ENCODE data around the gene CTNNA3. TPM values are rescaled to one million over a fixed set of nuclear protein-coding genes. Genes with fewer than 3 reads are reported as not detected.

Gene CTNNA3
- total RNA-seq, 4 donors from 2014 or later = 0.47 to 3.3 (median 0.80) TPM; not detected in 1

DNA sequence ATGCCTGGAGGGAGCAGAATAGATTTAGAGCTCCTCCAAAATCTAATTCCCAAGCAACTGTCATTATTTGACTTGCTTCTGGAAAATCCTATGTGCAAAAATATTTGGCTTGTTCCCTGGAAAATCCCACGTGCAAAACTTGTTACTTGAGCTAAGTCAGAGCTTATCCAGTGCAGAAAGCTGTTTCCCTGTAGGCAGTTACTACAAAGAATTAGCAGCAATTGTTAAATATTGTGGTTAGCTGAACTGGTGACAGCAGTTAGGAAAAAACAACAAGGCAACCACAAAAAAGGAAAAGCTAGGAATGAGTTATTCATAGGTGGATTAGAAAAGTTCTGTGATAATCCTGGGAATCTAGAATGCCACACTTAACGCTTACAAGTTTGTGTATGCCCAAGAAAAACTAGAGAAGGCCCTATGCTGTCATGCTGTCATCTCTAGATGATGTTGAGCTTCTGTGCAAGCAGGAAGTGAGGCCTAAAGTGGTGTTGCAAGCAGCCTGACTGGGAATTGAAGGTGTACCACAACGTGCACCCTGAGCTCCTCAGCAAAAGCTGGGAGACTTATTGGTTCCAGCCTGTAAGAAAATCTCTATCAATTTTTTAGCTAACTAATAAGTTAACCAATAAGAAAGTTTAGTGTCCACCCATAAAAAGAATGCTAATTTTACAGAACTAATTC, 1508.8 kb downstream of the CTNNA3 start:
- Histone ChIP-seq H3K36me3 (no peaks in the 10 kb centered on the region), H3K4me3 (no peak overlapping the region), H3K9me3 (no peaks in the 10 kb centered on the region), H3K4me1 (no peaks in the 10 kb centered on the region), H3K27ac (no peak overlapping the region), H3K27me3 (no peaks in the 10 kb centered on the region)
- TF ChIP-seq CTCF (IDR thresholded peaks at IDR 0.05) = no peak
- no peak for TF ChIP-seq POLR2A (IDR thresholded peaks at IDR 0.05)
- no peak for DNase-seq

DNA sequence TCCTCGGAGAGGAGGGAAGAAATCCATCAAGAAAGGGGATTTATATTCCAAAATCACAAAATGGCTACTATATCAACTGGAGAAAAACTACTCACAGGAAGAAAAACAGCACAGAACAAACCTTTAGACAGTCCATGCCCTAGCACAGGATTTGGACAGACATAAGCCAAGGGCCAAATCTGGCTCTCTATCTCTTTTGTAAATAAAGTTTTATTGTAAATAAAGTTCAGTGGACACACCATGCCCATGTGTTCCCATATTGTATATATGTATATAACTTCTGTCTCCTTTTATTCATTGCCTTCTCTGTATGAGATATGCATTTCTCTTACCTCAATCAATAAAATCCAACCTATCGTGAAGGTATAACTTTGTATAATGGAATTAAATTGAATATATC, 1513.0 kb downstream of the CTNNA3 start:
- TF ChIP-seq POLR2A (IDR thresholded peaks at IDR 0.05) (no peak), CTCF (IDR thresholded peaks at IDR 0.05) (no peak)
- H3K27ac ChIP-seq = no peak overlapping the region
- DNase-seq = no peak
- no peaks in the 10 kb centered on the region for H3K4me1 ChIP-seq
- H3K9me3 ChIP-seq = no peaks in the 10 kb centered on the region
- H3K27me3 ChIP-seq = no peaks in the 10 kb centered on the region
- H3K36me3 ChIP-seq = no peaks in the 10 kb centered on the region
- H3K4me3 ChIP-seq = no peak overlapping the region

- TF ChIP-seq CTCF (IDR thresholded peaks at IDR 0.05) (peak; percentile 16 to 80 (median 65)), POLR2A (IDR thresholded peaks at IDR 0.05) (no peak)
- Histone ChIP-seq H3K27me3 (no peaks in the 10 kb centered on the region), H3K4me3 (no peak overlapping the region), H3K27ac (no peak overlapping the region), H3K36me3 (no peaks in the 10 kb centered on the region), H3K4me1 (no peaks in the 10 kb centered on the region), H3K9me3 (no peaks in the 10 kb centered on the region)
- DNase-seq = no peak
Observed at GRCh38 chr10:66180581-66181318, 1515.2 kb downstream of the CTNNA3 start.

GRCh38 chr10:66180021-66180420, 1516.0 kb downstream of the CTNNA3 start:
- TF ChIP-seq POLR2A (IDR thresholded peaks at IDR 0.05) (no peak), CTCF (IDR thresholded peaks at IDR 0.05) (no peak)
- Histone ChIP-seq H3K36me3 (no peaks in the 10 kb centered on the region), H3K4me1 (no peaks in the 10 kb centered on the region), H3K9me3 (no peaks in the 10 kb centered on the region), H3K27me3 (no peaks in the 10 kb centered on the region), H3K27ac (no peak overlapping the region), H3K4me3 (no peak overlapping the region)
- no peak for DNase-seq

DNA sequence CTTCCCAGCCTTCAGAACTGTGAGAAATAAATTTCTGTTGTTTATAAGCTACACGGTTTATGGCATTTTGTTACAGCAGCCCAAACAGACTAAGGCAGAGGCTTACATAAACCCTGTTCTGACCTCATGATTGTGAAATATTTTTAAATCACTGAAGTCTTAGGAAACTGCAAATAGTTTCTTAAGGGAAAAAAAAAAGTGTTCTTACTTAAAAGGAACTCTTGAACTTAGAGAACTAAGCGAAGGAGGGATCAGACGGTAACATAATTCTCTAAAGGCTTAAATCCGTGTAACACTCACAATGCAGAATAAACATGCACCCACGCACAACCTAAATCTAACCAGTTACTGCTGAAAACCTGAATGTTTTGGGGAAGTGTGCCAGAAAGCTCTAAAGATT, 1519.2 kb downstream of the CTNNA3 start:
- H3K4me3 ChIP-seq = no peak overlapping the region
- no peaks in the 10 kb centered on the region for H3K9me3 ChIP-seq
- TF ChIP-seq CTCF (IDR thresholded peaks at IDR 0.05) (no peak), POLR2A (IDR thresholded peaks at IDR 0.05) (no peak)
- no peak overlapping the region for H3K27ac ChIP-seq
- no peaks in the 10 kb centered on the region for H3K4me1 ChIP-seq
- no peaks in the 10 kb centered on the region for H3K36me3 ChIP-seq
- no peaks in the 10 kb centered on the region for H3K27me3 ChIP-seq
- no peak for DNase-seq
